GM21447 (cell line): ENCODE data around the gene LDLRAD1.
"Not testable (repeated sequence)": the region's sequence is repeated elsewhere in the genome, so short reads cannot be mapped to it uniquely, and the experiment has no call there.

Source experiments
- ATAC-seq: cut with Tn5 transposase; IDR thresholded peaks from one replicate; pipeline ENCODE4 v1.9.1; 2021; ENCODE audit not compliant: unreplicated experiment

LDLRAD1 gene

DNA sequence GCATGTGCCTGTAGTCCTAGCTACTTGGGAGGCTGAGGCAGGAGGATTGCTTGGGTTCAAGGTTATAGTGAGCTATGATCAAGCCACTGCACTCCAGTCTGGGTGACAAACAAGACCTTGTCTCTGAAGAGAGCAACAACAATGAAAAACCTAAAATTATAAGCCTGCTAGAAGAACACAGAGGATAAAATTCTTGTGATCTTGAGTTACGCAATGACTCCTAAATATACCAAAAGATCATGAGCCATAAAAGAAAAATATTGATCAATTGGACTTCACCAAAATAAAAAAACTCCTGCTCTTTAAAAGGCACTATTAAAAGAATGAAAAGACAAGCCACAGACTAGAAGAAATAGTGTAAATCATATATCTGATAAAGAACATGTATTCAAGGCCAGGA is 22.3 kb downstream of the LDLRAD1 start:
- ATAC-seq: no peak

GRCh38 chr1:53994516-53994915 is 23.5 kb downstream of the LDLRAD1 start:
- not testable (repeated sequence) for ATAC-seq

GRCh38 chr1:53992085-53992874 is 25.7 kb downstream of the LDLRAD1 start:
- no peak for ATAC-seq

DNA sequence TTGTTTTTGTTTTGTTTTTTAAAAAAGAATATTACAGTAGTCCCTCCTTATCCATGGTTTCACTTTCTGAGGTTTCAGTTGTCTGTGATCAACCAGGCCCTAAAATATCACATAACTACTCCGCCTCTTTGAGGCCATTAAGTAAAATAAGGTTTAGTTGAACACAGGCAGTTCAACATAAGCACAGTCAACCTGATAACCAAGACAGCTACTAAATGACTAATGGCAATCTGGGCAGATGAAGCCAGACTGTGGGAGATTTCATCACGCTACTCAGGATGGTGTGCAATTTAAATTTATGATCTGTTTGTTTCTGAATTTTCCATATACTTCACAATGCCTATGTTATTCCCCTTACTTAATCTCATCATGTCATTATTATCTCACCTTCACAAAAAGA is 30.1 kb downstream of the LDLRAD1 start:
- ATAC-seq: no peak

DNA sequence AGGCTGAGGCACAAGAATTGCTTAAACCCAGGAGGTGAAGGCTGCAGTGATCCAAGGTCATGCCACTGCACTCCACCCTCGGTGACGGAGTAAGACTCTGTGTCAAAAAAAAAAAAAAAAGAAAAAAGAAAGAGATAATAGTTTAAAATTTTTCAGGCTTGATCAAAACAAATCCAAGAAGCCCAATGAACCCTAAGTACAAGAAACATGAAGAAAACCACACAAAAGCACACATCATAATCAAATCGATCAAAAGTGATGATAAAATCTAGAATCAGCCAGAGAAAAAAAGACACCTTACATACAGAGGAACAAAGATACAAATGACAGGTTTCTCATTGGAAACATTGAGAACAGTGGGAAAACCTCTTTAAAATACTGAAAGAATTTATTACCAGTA is 31.5 kb downstream of the LDLRAD1 start:
- ATAC-seq: no peak

GRCh38 chr1:53984726-53985125 is 33.3 kb downstream of the LDLRAD1 start:
- ATAC-seq: no peak

DNA sequence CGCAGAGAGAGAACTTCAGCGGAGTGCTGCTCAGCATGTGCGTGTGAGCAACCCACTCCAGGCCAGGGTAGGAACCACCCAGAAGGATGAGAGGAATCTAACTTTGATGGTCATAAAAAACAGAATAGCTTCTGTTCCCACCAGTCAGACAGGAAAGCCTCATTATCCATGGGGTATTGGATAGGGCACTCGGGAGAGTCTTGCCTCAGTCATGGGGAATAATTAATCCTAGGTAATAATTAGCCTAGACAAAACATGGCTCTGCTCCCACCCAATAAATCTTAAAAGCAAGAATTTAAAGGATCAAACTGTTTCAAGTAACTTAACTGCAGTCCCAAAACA is 35.3 kb downstream of the LDLRAD1 start:
- no peak for ATAC-seq

DNA sequence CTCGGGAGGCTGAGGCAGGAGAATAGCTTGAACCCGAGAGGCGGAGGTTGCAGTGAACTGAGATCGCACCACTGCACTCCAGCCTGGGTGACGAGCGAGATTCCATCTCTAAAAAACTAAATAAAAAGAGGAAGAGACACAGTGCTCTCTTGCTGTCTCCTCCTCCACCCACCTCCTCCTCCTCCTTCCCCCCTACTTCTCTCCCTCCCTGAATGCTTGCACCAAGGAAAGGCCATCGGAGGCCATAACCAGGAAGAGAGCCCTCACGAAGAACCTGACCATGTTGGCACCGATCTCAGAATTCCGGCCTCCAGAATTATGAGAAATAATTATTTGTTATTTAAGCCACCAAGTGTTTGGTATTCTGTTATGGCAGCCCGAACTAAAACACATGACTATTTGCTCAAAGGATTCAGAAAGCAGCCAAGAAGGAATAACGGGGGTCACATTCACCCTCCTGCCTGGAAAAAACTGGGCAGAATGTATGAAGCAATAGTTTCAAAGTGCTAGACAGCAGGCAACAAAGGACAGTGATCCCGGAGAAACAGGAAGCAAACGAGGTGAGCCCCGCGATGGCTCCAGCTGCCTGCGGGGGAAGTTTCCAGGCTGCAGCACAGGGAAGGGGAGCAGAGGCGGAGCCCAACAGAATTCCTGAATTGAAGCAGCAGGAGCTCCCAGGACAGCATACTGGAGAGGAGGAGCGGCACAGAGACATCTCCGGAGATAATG is 35.8 kb downstream of the LDLRAD1 start:
- ATAC-seq: no peak

DNA sequence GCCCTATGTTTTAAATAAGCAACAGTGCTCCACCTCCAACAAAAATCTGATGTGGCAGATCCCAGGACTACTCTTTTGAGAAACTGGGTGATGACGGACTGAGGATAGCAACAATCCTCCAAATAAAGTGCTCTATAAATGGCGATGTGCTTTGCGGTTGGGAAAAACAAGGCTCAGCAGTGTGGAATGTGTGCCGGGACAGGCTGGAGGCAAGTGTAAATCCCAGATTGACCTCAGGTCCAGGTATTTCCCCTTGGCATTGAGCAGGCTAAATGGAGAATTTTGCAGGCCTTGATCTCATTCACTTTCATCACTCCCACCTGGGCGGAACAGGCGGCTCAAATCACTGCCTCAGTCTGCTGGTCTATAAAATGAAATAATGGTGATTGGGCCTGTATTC is 36.8 kb downstream of the LDLRAD1 start:
- no peak for ATAC-seq

- ATAC-seq: no peak
These were observed 38.1 kb downstream of the LDLRAD1 start for GRCh38 chr1:53979712-53980450.

- ATAC-seq: no peak
These were observed 42.1 kb downstream of the LDLRAD1 start for GRCh38 chr1:53975861-53976260.

DNA sequence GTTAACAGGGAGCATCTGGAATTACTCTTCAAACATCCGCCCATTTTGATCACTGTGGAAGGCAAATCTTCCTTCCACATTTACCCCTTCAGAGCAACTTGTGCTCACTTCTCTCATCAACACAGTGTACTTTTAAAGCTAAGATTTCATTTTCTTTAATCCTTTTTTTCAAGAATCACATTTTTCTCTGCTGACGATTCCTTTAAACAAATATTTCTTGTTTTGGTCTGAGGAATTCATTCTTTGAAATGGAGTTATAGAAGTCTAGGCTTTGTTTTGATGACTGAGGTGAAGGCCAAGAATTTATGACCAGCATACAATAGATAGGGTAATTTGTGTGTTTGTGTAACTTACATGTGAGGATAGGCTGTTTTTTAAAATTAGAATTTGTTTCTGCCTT is 46.3 kb downstream of the LDLRAD1 start:
- no peak for ATAC-seq

GRCh38 chr1:53969323-53969722 is 48.7 kb downstream of the LDLRAD1 start:
- not testable (repeated sequence) for ATAC-seq

DNA sequence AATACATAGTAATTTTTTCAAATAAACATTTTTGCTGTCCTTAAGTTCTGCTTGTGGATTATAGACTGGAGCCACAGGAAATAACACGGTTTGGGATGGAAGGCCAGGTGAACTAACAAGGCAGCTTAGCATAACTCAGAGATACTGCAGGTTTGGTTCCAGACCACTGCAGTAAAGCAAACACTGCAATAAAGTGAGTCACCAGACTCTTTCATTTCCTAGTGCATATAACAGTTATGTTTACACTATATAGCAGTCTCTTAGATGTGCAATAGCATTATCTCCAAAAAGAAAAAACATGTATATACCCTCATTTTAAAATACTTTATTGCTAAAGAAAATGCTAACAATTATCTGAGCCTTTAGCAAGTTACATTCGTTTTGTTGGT is 49.9 kb downstream of the LDLRAD1 start:
- ATAC-seq: no peak

DNA sequence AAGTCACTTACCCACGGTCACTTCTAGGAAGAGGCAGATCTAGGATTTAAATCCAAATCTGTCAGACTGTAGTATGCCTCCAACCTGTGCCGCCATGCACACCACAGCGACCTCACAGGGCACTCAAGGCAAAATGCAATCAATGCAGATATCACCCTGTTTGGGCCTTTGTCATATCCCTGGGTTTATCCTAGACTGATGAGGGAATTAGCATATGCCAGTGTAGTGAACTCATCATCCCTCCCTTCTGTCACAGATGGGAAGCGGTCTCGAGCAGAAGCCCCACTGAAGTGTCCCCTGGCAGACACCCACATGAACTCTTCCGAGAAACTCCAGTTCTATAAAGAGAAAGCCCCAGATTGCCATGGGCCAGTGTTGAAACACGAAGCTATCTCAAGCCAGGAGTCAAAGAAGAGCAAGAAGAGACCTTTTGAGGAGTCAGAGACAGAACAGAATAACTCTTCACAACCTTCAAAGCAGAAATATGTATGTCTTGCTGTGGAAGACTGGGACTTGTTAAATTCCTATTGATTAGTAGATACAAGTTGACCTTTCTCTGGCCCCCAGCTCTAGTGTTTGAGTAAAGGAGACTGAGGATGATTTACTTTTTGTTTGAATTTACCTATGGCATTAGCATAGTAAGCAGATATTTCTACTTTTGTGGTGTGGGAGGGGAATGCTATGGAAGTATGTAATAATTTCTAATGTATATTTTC is 50.4 kb downstream of the LDLRAD1 start:
- no peak for ATAC-seq

DNA sequence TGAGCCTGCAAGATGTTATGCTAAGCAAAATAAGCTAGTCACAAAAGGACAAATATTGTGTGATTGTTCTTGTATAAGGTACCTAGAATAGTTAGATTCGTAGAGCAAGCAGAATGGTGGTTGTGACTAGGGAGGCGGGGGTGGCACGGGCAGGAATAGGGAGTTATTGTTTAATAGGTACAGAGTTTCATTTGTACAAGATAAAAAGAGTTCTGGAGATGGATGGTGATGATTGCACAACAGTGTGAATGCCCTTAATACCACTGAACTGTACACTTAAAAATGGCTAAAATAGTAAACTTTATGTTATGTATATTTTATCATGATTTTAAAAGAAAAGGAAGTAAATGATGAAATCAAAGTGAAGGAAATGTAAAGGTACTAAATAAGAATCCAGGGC is 51.2 kb downstream of the LDLRAD1 start:
- ATAC-seq: no peak

DNA sequence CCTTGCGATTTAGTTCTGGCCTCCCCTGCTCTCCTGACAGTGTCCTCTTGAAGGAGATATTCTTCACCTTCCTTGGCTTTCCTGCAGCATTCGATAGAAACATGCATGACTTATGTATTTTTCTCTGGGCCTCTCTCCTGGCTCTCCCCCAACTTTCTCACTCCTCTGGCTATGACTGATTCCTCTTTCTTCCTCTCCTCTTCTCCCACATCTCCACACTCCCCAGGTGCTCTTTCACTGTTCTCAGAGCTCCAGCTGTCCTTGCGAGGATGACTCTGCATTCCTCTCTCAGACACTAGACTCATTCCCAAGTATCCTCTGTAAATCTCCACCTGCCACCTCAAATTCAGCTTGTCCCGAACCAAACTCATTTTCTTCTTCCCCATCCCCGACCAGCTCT is 53.9 kb downstream of the LDLRAD1 start:
- ATAC-seq: no peak

GRCh38 chr1:53963460-53963859 is 54.5 kb downstream of the LDLRAD1 start:
- no peak for ATAC-seq

DNA sequence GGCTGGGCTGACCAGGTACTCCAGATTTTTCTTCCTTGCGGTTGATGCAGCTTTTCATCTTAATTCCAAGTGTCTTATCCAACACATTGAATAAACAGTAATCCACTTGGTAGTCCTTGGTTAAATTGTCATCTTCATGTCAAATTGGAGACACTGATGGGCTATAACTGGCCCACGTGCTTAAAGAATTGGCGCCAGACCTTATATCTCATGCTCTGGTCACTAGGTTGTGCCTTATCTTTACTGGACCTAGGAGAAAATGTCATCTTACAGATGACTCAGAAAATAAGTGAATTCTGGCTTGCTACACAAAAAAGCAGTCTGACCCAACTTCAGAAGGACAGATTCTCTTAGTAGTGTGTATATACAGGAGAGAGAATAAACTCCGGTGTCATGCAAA is 55.6 kb downstream of the LDLRAD1 start:
- ATAC-seq: no peak

DNA sequence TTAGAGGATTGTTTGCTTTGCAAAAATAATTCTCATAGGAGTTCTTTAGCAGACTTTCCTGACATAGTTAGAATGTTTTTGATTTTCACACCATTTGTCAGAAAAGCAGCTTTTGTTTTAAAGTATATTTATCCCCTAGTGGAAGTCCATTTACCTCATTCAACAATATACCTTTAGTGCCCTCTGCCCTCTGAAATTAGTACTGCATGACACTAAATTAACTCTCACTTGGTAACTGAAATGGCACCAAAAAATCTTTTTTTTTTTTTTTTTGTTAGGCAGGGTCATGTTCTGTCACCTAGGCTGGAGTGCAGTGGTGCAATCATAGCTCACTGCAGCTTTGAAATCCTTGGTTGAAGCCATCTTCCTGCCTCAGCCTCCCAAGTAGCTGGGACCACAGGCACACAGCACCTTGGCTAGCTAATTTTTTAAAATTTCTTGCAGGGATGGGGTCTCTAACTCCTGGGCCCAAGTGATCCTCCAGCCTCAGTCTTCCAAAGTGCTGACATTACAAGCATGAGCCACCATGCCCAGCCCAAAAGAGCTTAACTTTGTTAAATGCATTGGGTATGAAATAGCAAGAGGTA is 58.2 kb downstream of the LDLRAD1 start:
- no peak for ATAC-seq
